IMR-90 (cell line): Measurements from ENCODE around the gene CSGALNACT2. TPM values are rescaled to one million over a fixed set of nuclear protein-coding genes. Genes with fewer than 3 reads are reported as not detected.

ENCODE experiments used
- ATAC-seq: fragments of 200-7000 bp; cut with Tn5 transposase; 2 replicates; pipeline ENCODE4 v1.9.1; 2020; ENCODE audit warnings: low read depth, mild to moderate bottlenecking, moderate library complexity
- BruUV-seq: library from RNA; stranded (reverse); fragments of 400-500 nt; replicated peaks from 2 replicates; lab custom pipeline; 2021; lab: Mats Ljungman, UMichigan
- CTCF ChIA-PET: fragments of 300-600 bp; formaldehyde crosslinking; extraction: SDS; loops from one replicate; lab custom pipeline; 2021; ENCODE audit warnings: antibody characterized with exemption; lab: Yijun Ruan, JAX
- POLR2A ChIA-PET: fragments of 300-600 bp; sonication (Branson Sonifier 250); formaldehyde crosslinking; loops from one replicate; lab custom pipeline; 2022; ENCODE audit warnings: antibody characterized with exemption; ENCODE audit not compliant: unreplicated experiment; lab: Charles Lee
- DNase-seq: peaks from one replicate; pipeline ENCODE4 v3.0.0; 2013
- H2AFZ ChIP-seq: replicated peaks from 2 replicates; pipeline ENCODE3; 2013; ENCODE audit warnings: low read length, mild to moderate bottlenecking; ENCODE audit not compliant: poor library complexity
- H2AK5ac ChIP-seq: 2 replicates; pipeline ENCODE4 v1.6.1; 2013; ENCODE audit warnings: low read depth, low read length, inconsistent platforms
- H2AK9ac ChIP-seq: replicated peaks from 2 replicates; pipeline ENCODE3; 2013; ENCODE audit warnings: mild to moderate bottlenecking, low read depth, low read length, moderate library complexity; ENCODE audit not compliant: poor library complexity
- H2BK120ac ChIP-seq: 2 replicates; pipeline ENCODE4 v1.6.1; 2013; ENCODE audit warnings: low read depth, low read length, inconsistent platforms
- H2BK15ac ChIP-seq: 3 replicates; pipeline ENCODE4 v1.6.1; 2013; ENCODE audit warnings: low read depth, low read length, inconsistent platforms
- H2BK20ac ChIP-seq: 2 replicates; pipeline ENCODE4 v1.6.1; 2013; ENCODE audit warnings: low read depth, mild to moderate bottlenecking, inconsistent platforms, low read length, moderate library complexity
- H2BK5ac ChIP-seq: 2 replicates; pipeline ENCODE4 v1.6.1; 2013; ENCODE audit warnings: mild to moderate bottlenecking, low read depth, low read length, inconsistent platforms; ENCODE audit not compliant: poor library complexity, severe bottlenecking
- H3K14ac ChIP-seq: replicated peaks from 2 replicates; pipeline ENCODE4 v1.6.1; 2013; ENCODE audit warnings: low read depth, low read length, inconsistent platforms
- H3K18ac ChIP-seq: 2 replicates; pipeline ENCODE4 v1.6.1; 2013; ENCODE audit warnings: low read depth, low read length, control low read depth
- H3K23ac ChIP-seq: 2 replicates; pipeline ENCODE4 v1.6.1; 2013; ENCODE audit warnings: low read depth, low read length, inconsistent platforms
- H3K27ac ChIP-seq: 2 replicates; pipeline ENCODE4 v1.5.1; 2013; ENCODE audit warnings: mild to moderate bottlenecking, control low read depth, low read length; ENCODE audit not compliant: insufficient read depth
- H3K27me3 ChIP-seq: 2 replicates; pipeline ENCODE4 v1.6.1; 2013; ENCODE audit warnings: low read length; ENCODE audit not compliant: control insufficient read depth, insufficient read depth
- H3K36me3 ChIP-seq: 2 replicates; pipeline ENCODE4 v1.6.1; 2013; ENCODE audit warnings: low read length, mixed read lengths; ENCODE audit not compliant: control insufficient read depth, insufficient read depth
- H3K4ac ChIP-seq: 2 replicates; pipeline ENCODE4 v1.6.1; 2013; ENCODE audit warnings: low read depth, low read length, inconsistent platforms
- H3K4me1 ChIP-seq: 2 replicates; pipeline ENCODE4 v1.6.1; 2013; ENCODE audit warnings: low read length, mixed read lengths; ENCODE audit not compliant: control insufficient read depth, insufficient read depth
- H3K4me2 ChIP-seq: 2 replicates; pipeline ENCODE4 v1.6.1; 2013; ENCODE audit warnings: low read depth, mild to moderate bottlenecking, control low read depth, low read length, moderate library complexity
- H3K4me3 ChIP-seq: 2 replicates; pipeline ENCODE4 v1.5.1; 2013; ENCODE audit warnings: low read depth, mild to moderate bottlenecking, control low read depth, low read length, moderate library complexity; ENCODE audit not compliant: insufficient read depth
- H3K56ac ChIP-seq: 2 replicates; pipeline ENCODE4 v1.6.1; 2013; ENCODE audit warnings: low read length, inconsistent platforms; ENCODE audit not compliant: insufficient read depth; ENCODE audit errors: extremely low read depth
- H3K79me1 ChIP-seq, 2 experiments: 2 replicates each; pipeline ENCODE4 v1.6.1; 2013; ENCODE audit warnings: low read length in 2 of 2, inconsistent platforms in 1 of 2, low read depth in 1 of 2
- H3K9ac ChIP-seq: 2 replicates; pipeline ENCODE4 v1.6.1; 2013; ENCODE audit warnings: low read depth, low read length, control low read depth
- H3K9me1 ChIP-seq: 2 replicates; pipeline ENCODE4 v1.6.1; 2013; ENCODE audit warnings: low read length, inconsistent platforms; ENCODE audit not compliant: insufficient read depth
- H3K9me3 ChIP-seq: 2 replicates; pipeline ENCODE4 v1.6.1; 2013; ENCODE audit warnings: low read length; ENCODE audit not compliant: control insufficient read depth, insufficient read depth
- H4K20me1 ChIP-seq: 2 replicates; pipeline ENCODE4 v1.6.1; 2013; ENCODE audit warnings: low read length, inconsistent platforms; ENCODE audit not compliant: insufficient read depth
- H4K5ac ChIP-seq: 2 replicates; pipeline ENCODE4 v1.6.1; 2013; ENCODE audit warnings: mild to moderate bottlenecking, low read depth, low read length, control low read depth
- H4K8ac ChIP-seq, 2 experiments: 2 replicates each; pipeline ENCODE4 v1.6.1; 2013; ENCODE audit warnings: low read depth in 2 of 2, low read length in 2 of 2, control low read depth in 1 of 2, inconsistent platforms in 1 of 2
- H4K91ac ChIP-seq: 2 replicates; pipeline ENCODE4 v1.6.1; 2013; ENCODE audit warnings: low read depth, low read length, inconsistent platforms; ENCODE audit not compliant: insufficient read depth
- BHLHE40 ChIP-seq: fragments of 150-350 bp; IDR thresholded peaks from 2 replicates; pipeline ENCODE4 v1.6.1; 2016; ENCODE audit warnings: mild to moderate bottlenecking, low read depth, low read length
- CEBPB ChIP-seq: IDR thresholded peaks from 2 replicates; pipeline ENCODE4 v1.6.1; 2012; ENCODE audit warnings: low read depth, low read length, improper control_type of control experiment
- CHD1 ChIP-seq: IDR thresholded peaks from 2 replicates; pipeline ENCODE4 v1.6.1; 2012; ENCODE audit warnings: low read depth, low read length, improper control_type of control experiment
- FOS ChIP-seq: fragments of 150-350 bp; IDR thresholded peaks from 2 replicates; pipeline ENCODE4 v1.6.1; 2016; ENCODE audit warnings: low read depth, low read length
- MAFK ChIP-seq: IDR thresholded peaks from 2 replicates; pipeline ENCODE4 v1.6.1; 2012; ENCODE audit warnings: low read depth, low read length, improper control_type of control experiment
- MAZ ChIP-seq: IDR thresholded peaks from 2 replicates; pipeline ENCODE4 v1.6.1; 2012; ENCODE audit warnings: low read depth, mild to moderate bottlenecking, low read length, improper control_type of control experiment, moderate library complexity, borderline replicate concordance
- MXI1 ChIP-seq: IDR thresholded peaks from 2 replicates; pipeline ENCODE4 v1.6.1; 2012; ENCODE audit warnings: low read depth, mild to moderate bottlenecking, low read length, moderate library complexity, borderline replicate concordance
- NFE2L2 ChIP-seq: fragments of 150-350 bp; IDR thresholded peaks from 2 replicates; pipeline ENCODE4 v1.6.1; 2016; ENCODE audit warnings: low read depth, mild to moderate bottlenecking, low read length
- POLR2A ChIP-seq: IDR thresholded peaks from 2 replicates; pipeline ENCODE4 v1.6.1; 2012; ENCODE audit warnings: mild to moderate bottlenecking, low read depth, low read length
- RAD21 ChIP-seq: IDR thresholded peaks from 2 replicates; pipeline ENCODE4 v1.6.1; 2012; ENCODE audit warnings: low read length, improper control_type of control experiment
- RCOR1 ChIP-seq: IDR thresholded peaks from 2 replicates; pipeline ENCODE4 v1.6.1; 2012; ENCODE audit warnings: mild to moderate bottlenecking, low read length, improper control_type of control experiment; ENCODE audit not compliant: insufficient replicate concordance
- RFX5 ChIP-seq: IDR thresholded peaks from 2 replicates; pipeline ENCODE4 v1.8.0; 2012; ENCODE audit warnings: low read depth, mild to moderate bottlenecking, low read length, moderate library complexity
- SMC3 ChIP-seq: fragments of 150-350 bp; IDR thresholded peaks from 2 replicates; pipeline ENCODE4 v1.6.1; 2016; ENCODE audit warnings: low read depth, mild to moderate bottlenecking, antibody characterized with exemption, low read length, moderate library complexity
- USF2 ChIP-seq: fragments of 150-350 bp; IDR thresholded peaks from 2 replicates; pipeline ENCODE4 v1.6.1; 2017; ENCODE audit warnings: mild to moderate bottlenecking, antibody characterized with exemption, low read length, low read depth
- WGBS, 2 experiments: methylation state at CpG; one replicate each; pipeline versions ENCODE4 v1.1.5 to v1.1.7; 2013; ENCODE audit warnings: missing lambda C conversion rate in 2 of 2; ENCODE audit not compliant: insufficient read length in 1 of 2; ENCODE audit errors: extremely low coverage in 2 of 2; 5-methylcytosine and 5-hydroxymethylcytosine counted together
- dilution Hi-C: fragments of 300-500 bp; cut with HindIII; formaldehyde crosslinking; loops from one replicate; pipeline ENCODE4 v1.14.3; 2018; ENCODE audit warnings: low sequenced_read_pairs; ENCODE audit not compliant: unreplicated experiment
- in situ Hi-C: fragments of 300-500 bp; cut with MboI; formaldehyde crosslinking; loops from 3 replicates; pipeline ENCODE4 v1.14.3; 2019; ENCODE audit warnings: low sequenced_read_pairs, inconsistent platforms, mixed read lengths
- intact Hi-C: fragments of 100-400 bp; cut with micrococcal nuclease; formaldehyde crosslinking; loops from 2 replicates; pipeline ENCODE4 v1.10.0; 2022
- polyA plus RNA-seq, 3 experiments: library from polyadenylated mRNA; depleted of rRNA; stranded (reverse); fragments of >200 nt; gene quantifications; 2 replicates each; pipeline ENCODE4 v1.2.3, GENCODE V29; 2012; ENCODE audit warnings: low replicate concordance in 1 of 3
- total RNA-seq: library from RNA; depleted of rRNA; stranded (reverse); fragments of >200 nt; gene quantifications from 2 replicates; pipeline ENCODE4 v1.2.3, GENCODE V29; 2012
- TF ChIP-seq, protein P1 (sequence below): conservative IDR thresholded peaks from 2 replicates; pipeline ENCODE4 v1.5.1; 2012; ENCODE audit warnings: mild to moderate bottlenecking, low read depth, low read length, improper control_type of control experiment

CSGALNACT2 gene
- total and polyA plus RNA-seq, 2 of the 4 experiments (the other 2 are of a cell fraction) = 6.5 to 13.1 TPM

GRCh38 chr10:43233601-43234430 is 95.6 kb downstream of the CSGALNACT2 start:
- 58% methylated on average over 5 of the region's 19 CpGs; no CpG with 5 or more reads in 1 of the 2 experiments for WGBS, 2 experiments
- CTCF ChIA-PET = no interaction called here
- ATAC-seq = no peak
- TF ChIP-seq MAFK (no peak), FOS (no peak), SMC3 (no peak), MAZ (no peak), USF2 (no peak), CHD1 (no peak), POLR2A (no peak), RFX5 (no peak), CEBPB (no peak), RAD21 (no peak), BHLHE40 (no peak), NFE2L2 (no peak), RCOR1 (no peak), MXI1 (no peak)
- TF ChIP-seq, protein P1, sequence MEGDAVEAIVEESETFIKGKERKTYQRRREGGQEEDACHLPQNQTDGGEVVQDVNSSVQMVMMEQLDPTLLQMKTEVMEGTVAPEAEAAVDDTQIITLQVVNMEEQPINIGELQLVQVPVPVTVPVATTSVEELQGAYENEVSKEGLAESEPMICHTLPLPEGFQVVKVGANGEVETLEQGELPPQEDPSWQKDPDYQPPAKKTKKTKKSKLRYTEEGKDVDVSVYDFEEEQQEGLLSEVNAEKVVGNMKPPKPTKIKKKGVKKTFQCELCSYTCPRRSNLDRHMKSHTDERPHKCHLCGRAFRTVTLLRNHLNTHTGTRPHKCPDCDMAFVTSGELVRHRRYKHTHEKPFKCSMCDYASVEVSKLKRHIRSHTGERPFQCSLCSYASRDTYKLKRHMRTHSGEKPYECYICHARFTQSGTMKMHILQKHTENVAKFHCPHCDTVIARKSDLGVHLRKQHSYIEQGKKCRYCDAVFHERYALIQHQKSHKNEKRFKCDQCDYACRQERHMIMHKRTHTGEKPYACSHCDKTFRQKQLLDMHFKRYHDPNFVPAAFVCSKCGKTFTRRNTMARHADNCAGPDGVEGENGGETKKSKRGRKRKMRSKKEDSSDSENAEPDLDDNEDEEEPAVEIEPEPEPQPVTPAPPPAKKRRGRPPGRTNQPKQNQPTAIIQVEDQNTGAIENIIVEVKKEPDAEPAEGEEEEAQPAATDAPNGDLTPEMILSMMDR = no peak

More at GRCh38 chr10:43233601-43234430, 95.6 kb downstream of the CSGALNACT2 start:
- in situ Hi-C loops = no loop called here
- BruUV-seq = no TSS peak
- H3K9ac ChIP-seq = no peak overlapping the region
- no peak overlapping the region for H3K4me2 ChIP-seq
- no peak overlapping the region for H2BK120ac ChIP-seq
- no peak overlapping the region for H4K91ac ChIP-seq
- no peaks in the 10 kb centered on the region for H3K9me1 ChIP-seq
- no peak overlapping the region for H3K27ac ChIP-seq
- POLR2A ChIA-PET = no interaction called here
- H2BK5ac ChIP-seq = no peak overlapping the region
- no peak overlapping the region for H3K4ac ChIP-seq
- no peaks in the 10 kb centered on the region for H4K20me1 ChIP-seq
- no peaks in the 10 kb centered on the region for H3K36me3 ChIP-seq
- no peak overlapping the region for H2AK5ac ChIP-seq
- no peak overlapping the region for H3K14ac ChIP-seq
- H4K5ac ChIP-seq = no peak overlapping the region
- H3K18ac ChIP-seq = no peak overlapping the region
- H2BK15ac ChIP-seq = no peak overlapping the region
- H2AK9ac ChIP-seq = peak overlapping the region; percentile 51
- H3K9me3 ChIP-seq = no peaks in the 10 kb centered on the region
- H4K8ac ChIP-seq = no peak overlapping the region
- H3K23ac ChIP-seq = no peak overlapping the region
- dilution Hi-C loops = no loop called here
- peaks cover 45% of the 10 kb centered on the region for H3K27me3 ChIP-seq
- no peak for DNase-seq
- no peak overlapping the region for H3K56ac ChIP-seq
- H3K79me1 ChIP-seq = no peaks in the 10 kb centered on the region
- no peak overlapping the region for H3K4me3 ChIP-seq
- intact Hi-C loops = no loop called here
- no peak overlapping the region for H2BK20ac ChIP-seq
- no peaks in the 10 kb centered on the region for H3K4me1 ChIP-seq
- no peak overlapping the region for H2AFZ ChIP-seq
